ENCODE results near the gene NIPBL. TPM values are rescaled to one million over a fixed set of nuclear protein-coding genes. Genes with fewer than 3 reads are reported as not detected.

The NIPBL gene
- total RNA-seq, 1 donor from 2014 or later = 67.9 TPM

- no peak overlapping the region for H3K4me2 ChIP-seq
- H3K79me2 ChIP-seq (ENCODE audit: low read depth) = no peaks in the 10 kb centered on the region
- H3K4me3 ChIP-seq = no peak overlapping the region
- peaks cover 2% of the 10 kb centered on the region for H3K27me3 Mint-ChIP-seq (ENCODE audit: insufficient read depth, low read depth)
- no peak overlapping the region for H3K27ac ChIP-seq
- no peak overlapping the region for H3K9ac ChIP-seq
- peaks cover 30% of the 10 kb centered on the region for H3K36me3 Mint-ChIP-seq
- H3K27me3 ChIP-seq = no peaks in the 10 kb centered on the region
- H3K27ac Mint-ChIP-seq = no peak overlapping the region
- DNase-seq (ENCODE audit: low spot score) = no peak
- no peaks in the 10 kb centered on the region for H3F3A ChIP-seq (ENCODE audit: low read depth)
- no peaks in the 10 kb centered on the region for H3K4me1 ChIP-seq
- TF ChIP-seq EZH2phosphoT487 (IDR thresholded peaks at IDR 0.05) = no peak
- peaks cover 4% of the 10 kb centered on the region for H3K36me3 ChIP-seq
- no peak overlapping the region for H3K4me3 Mint-ChIP-seq
- no peaks in the 10 kb centered on the region for H3K9me3 Mint-ChIP-seq
- H3K9me3 ChIP-seq (ENCODE audit: low read depth) = no peaks in the 10 kb centered on the region
- no peak overlapping the region for H2AFZ ChIP-seq (replicated peaks)
- no peaks in the 10 kb centered on the region for H4K20me1 ChIP-seq (ENCODE audit: low read depth)
- no peaks in the 10 kb centered on the region for H3K4me1 Mint-ChIP-seq
These were observed 235.1 kb downstream of the NIPBL start for GRCh38 chr5:37111426-37112382.

GRCh38 chr5:37112383-37112991 is 235.9 kb downstream of the NIPBL start:
- peaks cover 4% of the 10 kb centered on the region for H3K36me3 ChIP-seq
- H3K4me2 ChIP-seq = no peak overlapping the region
- no peaks in the 10 kb centered on the region for H3F3A ChIP-seq (ENCODE audit: low read depth)
- Mint-ChIP-seq H3K27ac (no peak overlapping the region), H3K9me3 (no peaks in the 10 kb centered on the region), H3K27me3 (ENCODE audit: insufficient read depth, low read depth) (peaks cover 2% of the 10 kb centered on the region), H3K36me3 (peaks cover 27% of the 10 kb centered on the region), H3K4me3 (no peak overlapping the region), H3K4me1 (no peaks in the 10 kb centered on the region)
- H2AFZ ChIP-seq (replicated peaks) = no peak overlapping the region
- no peaks in the 10 kb centered on the region for H4K20me1 ChIP-seq (ENCODE audit: low read depth)
- no peak for DNase-seq (ENCODE audit: low spot score)
- H3K4me3 ChIP-seq = no peak overlapping the region
- H3K27me3 ChIP-seq = no peaks in the 10 kb centered on the region
- TF ChIP-seq EZH2 (IDR thresholded peaks at IDR 0.05) (no peak), EZH2phosphoT487 (IDR thresholded peaks at IDR 0.05) (no peak), CTCF (IDR thresholded peaks at IDR 0.05) (no peak)
- no peaks in the 10 kb centered on the region for H3K79me2 ChIP-seq (ENCODE audit: low read depth)
- H3K27ac ChIP-seq = no peak overlapping the region
- no peak overlapping the region for H3K9ac ChIP-seq
- H3K4me1 ChIP-seq = no peaks in the 10 kb centered on the region
- H3K9me3 ChIP-seq (ENCODE audit: low read depth) = no peaks in the 10 kb centered on the region
